HFFc6 (cell line): ENCODE results near the gene KCTD8. TPM values are rescaled to one million over a fixed set of nuclear protein-coding genes. Genes with fewer than 3 reads are reported as not detected.

Experiments used
- DNase-seq: peaks from one replicate; pipeline ENCODE4 v3.0.0-alpha.2; 2018
- H3K27ac Mint-ChIP-seq: 2 replicates; pipeline ENCODE4 v1.8.0; 2020; ENCODE audit warnings: mild to moderate bottlenecking, mixed read lengths
- H3K27me3 Mint-ChIP-seq: 2 replicates; pipeline ENCODE4 v1.8.0; 2021; ENCODE audit warnings: mild to moderate bottlenecking, moderate library complexity, mixed read lengths; ENCODE audit not compliant: insufficient read depth
- H3K36me3 Mint-ChIP-seq: 2 replicates; pipeline ENCODE4 v1.8.0; 2021; ENCODE audit warnings: low read depth, mixed read lengths
- H3K4me1 Mint-ChIP-seq: 2 replicates; pipeline ENCODE4 v1.8.0; 2020; ENCODE audit warnings: low read depth, mixed read lengths
- H3K4me3 Mint-ChIP-seq: 2 replicates; pipeline ENCODE4 v1.8.0; 2020; ENCODE audit warnings: mild to moderate bottlenecking, moderate library complexity, mixed read lengths
- H3K9me3 Mint-ChIP-seq: 2 replicates; pipeline ENCODE4 v1.8.0; 2020; ENCODE audit warnings: mild to moderate bottlenecking, mixed read lengths
- CTCF ChIP-seq: fragments of 200-600 bp; sonication (generic); IDR thresholded peaks from 2 replicates; pipeline ENCODE4 v1.5.0; 2021; ENCODE audit warnings: antibody characterized with exemption, mild to moderate bottlenecking
- total RNA-seq, 6 experiments: library from RNA; stranded (reverse); fragmentation: NEBNext Ultra II Directional; extraction: Animal tissue kit (Norgen Biotek cat#: 25700); gene quantifications; 2 replicates in 1 of 6; 3 replicates in 5 of 6; pipeline ENCODE4 v1.2.3, GENCODE V29; 2021

Gene KCTD8
- total RNA-seq, 6 experiments from 2014 or later = not detected

GRCh38 chr4:44320833-44321232 lies 127.8 kb downstream of the KCTD8 start:
- Mint-ChIP-seq H3K27me3 (no peaks in the 10 kb centered on the region), H3K9me3 (peaks cover 41% of the 10 kb centered on the region), H3K27ac (no peak overlapping the region), H3K36me3 (no peaks in the 10 kb centered on the region), H3K4me1 (no peaks in the 10 kb centered on the region), H3K4me3 (no peak overlapping the region)
- no peak for DNase-seq
- no peak for TF ChIP-seq CTCF

GRCh38 chr4:44319129-44319528 lies 129.5 kb downstream of the KCTD8 start:
- no peaks in the 10 kb centered on the region for H3K4me1 Mint-ChIP-seq
- H3K27ac Mint-ChIP-seq = no peak overlapping the region
- no peak for DNase-seq
- no peaks in the 10 kb centered on the region for H3K27me3 Mint-ChIP-seq
- H3K4me3 Mint-ChIP-seq = no peak overlapping the region
- peaks cover 41% of the 10 kb centered on the region for H3K9me3 Mint-ChIP-seq
- TF ChIP-seq CTCF = no peak
- no peaks in the 10 kb centered on the region for H3K36me3 Mint-ChIP-seq

GRCh38 chr4:44313702-44314101 lies 134.9 kb downstream of the KCTD8 start:
- H3K9me3 Mint-ChIP-seq = peaks cover 37% of the 10 kb centered on the region
- no peaks in the 10 kb centered on the region for H3K4me1 Mint-ChIP-seq
- H3K27me3 Mint-ChIP-seq = no peaks in the 10 kb centered on the region
- H3K4me3 Mint-ChIP-seq = no peak overlapping the region
- DNase-seq = no peak
- H3K27ac Mint-ChIP-seq = no peak overlapping the region
- TF ChIP-seq CTCF = no peak
- H3K36me3 Mint-ChIP-seq = no peaks in the 10 kb centered on the region

GRCh38 chr4:44287505-44287904 lies 161.1 kb downstream of the KCTD8 start:
- H3K4me3 Mint-ChIP-seq = no peak overlapping the region
- no peaks in the 10 kb centered on the region for H3K27me3 Mint-ChIP-seq
- H3K4me1 Mint-ChIP-seq = no peaks in the 10 kb centered on the region
- H3K27ac Mint-ChIP-seq = no peak overlapping the region
- DNase-seq = no peak
- H3K36me3 Mint-ChIP-seq = 0 out of 2 replicates have a peak, but pooled peaks cover under 1% of the 10 kb centered on the region
- peaks cover 41% of the 10 kb centered on the region for H3K9me3 Mint-ChIP-seq
- no peak for TF ChIP-seq CTCF

GRCh38 chr4:44279469-44279868 lies 169.1 kb downstream of the KCTD8 start:
- Mint-ChIP-seq H3K9me3 (peaks cover 29% of the 10 kb centered on the region), H3K4me3 (no peak overlapping the region), H3K4me1 (no peaks in the 10 kb centered on the region), H3K27me3 (no peaks in the 10 kb centered on the region), H3K36me3 (peaks cover 5% of the 10 kb centered on the region; the same call in 1 of the 2 replicates), H3K27ac (no peak overlapping the region)
- TF ChIP-seq CTCF = no peak
- DNase-seq = no peak

- Mint-ChIP-seq H3K9me3 (peaks cover 25% of the 10 kb centered on the region), H3K27me3 (no peaks in the 10 kb centered on the region), H3K27ac (no peak overlapping the region), H3K36me3 (peaks cover 5% of the 10 kb centered on the region; the same call in 1 of the 2 replicates), H3K4me1 (no peaks in the 10 kb centered on the region), H3K4me3 (no peak overlapping the region)
- no peak for DNase-seq
- no peak for TF ChIP-seq CTCF
Measured at GRCh38 chr4:44279066-44279465, 169.5 kb downstream of the KCTD8 start.
